ENCODE data around the gene C2CD4A. TPM values are rescaled to one million over a fixed set of nuclear protein-coding genes. Genes with fewer than 3 reads are reported as not detected.

The C2CD4A gene
- total and polyA plus RNA-seq, 9 of the 15 experiments (the other 6 are each of a cell fraction or from before 2014, with no cell fraction given): not detected

DNA sequence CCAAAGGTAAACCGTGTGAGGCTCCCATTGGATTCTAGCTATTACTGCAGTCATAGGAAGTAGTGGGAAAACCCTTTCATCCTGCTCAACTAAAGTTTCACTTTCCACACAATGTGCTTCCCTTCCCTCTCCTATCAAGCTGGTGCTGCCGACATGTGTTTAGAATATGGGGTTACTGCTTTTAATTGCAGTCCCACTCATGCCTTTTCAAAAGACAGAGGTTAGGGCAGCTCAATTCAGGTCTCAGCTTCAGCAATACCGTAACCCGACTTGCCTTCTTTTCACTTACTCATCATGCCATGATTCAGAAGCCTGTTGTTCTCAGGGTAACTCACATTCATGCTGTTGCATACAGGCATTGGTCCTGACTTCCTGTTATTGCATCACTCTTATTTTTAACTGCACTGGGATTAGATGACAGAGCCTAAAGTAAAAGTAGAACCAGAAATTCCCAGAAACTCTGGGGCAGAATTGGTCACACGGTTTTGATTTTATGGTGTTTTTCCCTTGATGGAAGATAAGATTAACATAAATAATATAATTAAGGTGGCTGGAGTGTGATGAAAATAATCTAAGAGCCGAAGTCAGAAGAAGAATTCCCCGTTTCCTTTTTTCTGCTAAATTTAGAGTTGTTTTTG lies 52.6 kb downstream of the C2CD4A start (continued):
- 0 out of 4 replicates have a peak, but pooled peaks of 1 of the 2 experiments have one; percentile 16 for TF ChIP-seq MAZ (CRISPR knock-in tag; conservative IDR thresholded peaks at IDR 0.05 in 1 of 2, IDR thresholded peaks at IDR 0.05 in 1 of 2)
- TF ChIP-seq ZBTB8A (IDR thresholded peaks at IDR 0.05; ENCODE audit: partially characterized antibody): no peak
- TF ChIP-seq, protein P1, sequence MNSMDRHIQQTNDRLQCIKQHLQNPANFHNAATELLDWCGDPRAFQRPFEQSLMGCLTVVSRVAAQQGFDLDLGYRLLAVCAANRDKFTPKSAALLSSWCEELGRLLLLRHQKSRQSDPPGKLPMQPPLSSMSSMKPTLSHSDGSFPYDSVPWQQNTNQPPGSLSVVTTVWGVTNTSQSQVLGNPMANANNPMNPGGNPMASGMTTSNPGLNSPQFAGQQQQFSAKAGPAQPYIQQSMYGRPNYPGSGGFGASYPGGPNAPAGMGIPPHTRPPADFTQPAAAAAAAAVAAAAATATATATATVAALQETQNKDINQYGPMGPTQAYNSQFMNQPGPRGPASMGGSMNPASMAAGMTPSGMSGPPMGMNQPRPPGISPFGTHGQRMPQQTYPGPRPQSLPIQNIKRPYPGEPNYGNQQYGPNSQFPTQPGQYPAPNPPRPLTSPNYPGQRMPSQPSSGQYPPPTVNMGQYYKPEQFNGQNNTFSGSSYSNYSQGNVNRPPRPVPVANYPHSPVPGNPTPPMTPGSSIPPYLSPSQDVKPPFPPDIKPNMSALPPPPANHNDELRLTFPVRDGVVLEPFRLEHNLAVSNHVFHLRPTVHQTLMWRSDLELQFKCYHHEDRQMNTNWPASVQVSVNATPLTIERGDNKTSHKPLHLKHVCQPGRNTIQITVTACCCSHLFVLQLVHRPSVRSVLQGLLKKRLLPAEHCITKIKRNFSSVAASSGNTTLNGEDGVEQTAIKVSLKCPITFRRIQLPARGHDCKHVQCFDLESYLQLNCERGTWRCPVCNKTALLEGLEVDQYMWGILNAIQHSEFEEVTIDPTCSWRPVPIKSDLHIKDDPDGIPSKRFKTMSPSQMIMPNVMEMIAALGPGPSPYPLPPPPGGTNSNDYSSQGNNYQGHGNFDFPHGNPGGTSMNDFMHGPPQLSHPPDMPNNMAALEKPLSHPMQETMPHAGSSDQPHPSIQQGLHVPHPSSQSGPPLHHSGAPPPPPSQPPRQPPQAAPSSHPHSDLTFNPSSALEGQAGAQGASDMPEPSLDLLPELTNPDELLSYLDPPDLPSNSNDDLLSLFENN (IDR thresholded peaks at IDR 0.05; ENCODE audit: low read depth in 2 of 2, low read length in 2 of 2): 0 out of 4 replicates have a peak, but pooled peaks of 1 of the 2 experiments have one; percentile 16
- no peak for TF ChIP-seq ARHGAP35 (IDR thresholded peaks at IDR 0.05; ENCODE audit: partially characterized antibody)
- TF ChIP-seq, protein P2, sequence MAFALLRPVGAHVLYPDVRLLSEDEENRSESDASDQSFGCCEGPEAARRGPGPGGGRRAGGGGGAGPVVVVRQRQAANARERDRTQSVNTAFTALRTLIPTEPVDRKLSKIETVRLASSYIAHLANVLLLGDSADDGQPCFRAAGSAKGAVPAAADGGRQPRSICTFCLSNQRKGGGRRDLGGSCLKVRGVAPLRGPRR (CRISPR knock-in tag; IDR thresholded peaks at IDR 0.05): no peak
- peak; percentile 88 for TF ChIP-seq JUN (IDR thresholded peaks at IDR 0.05; ENCODE audit: borderline replicate concordance, low read depth, low read length)
- no peak for TF ChIP-seq JUN (CRISPR knock-in tag; IDR thresholded peaks at IDR 0.05; ENCODE audit: borderline replicate concordance)
- TF ChIP-seq ZNF23 (CRISPR knock-in tag; IDR thresholded peaks at IDR 0.05): no peak
- no peak for TF ChIP-seq GABPB1 (CRISPR knock-in tag; IDR thresholded peaks at IDR 0.05)
- TF ChIP-seq RB1 (IDR thresholded peaks at IDR 0.05; ENCODE audit: low read depth): no peak
- 0 out of 2 replicates have a peak, but pooled peaks have one; percentile 45 for TF ChIP-seq BRD4 (IDR thresholded peaks at IDR 0.05)
- TF ChIP-seq DPF2 (IDR thresholded peaks at IDR 0.05): peak; percentile 45; the same call in 1 of the 2 replicates
- no peak for TF ChIP-seq MLLT1 (IDR thresholded peaks at IDR 0.05)
- TF ChIP-seq ZNF79 (CRISPR knock-in tag; IDR thresholded peaks at IDR 0.05; ENCODE audit: low read depth): no peak; the same call in 1 of the 2 replicates
- TF ChIP-seq POU5F1 (IDR thresholded peaks at IDR 0.05; ENCODE audit: borderline replicate concordance, low read depth, low read length, partially characterized antibody): no peak
- peak; percentile 47; the same call in 1 of the 2 replicates for TF ChIP-seq MAFG (tag; conservative IDR thresholded peaks at IDR 0.05)
- no peak for TF ChIP-seq HMG20B (CRISPR knock-in tag; IDR thresholded peaks at IDR 0.05)
- no peak for TF ChIP-seq NR2C2 (CRISPR knock-in tag; IDR thresholded peaks at IDR 0.05)
- TF ChIP-seq NR2C2 (tag; IDR thresholded peaks at IDR 0.05): 0 out of 2 replicates have a peak, but pooled peaks have one; percentile 51
- TF ChIP-seq ZNF408 (CRISPR knock-in tag; IDR thresholded peaks at IDR 0.05; ENCODE audit: low read depth): no peak
- no peak for TF ChIP-seq SP1 (CRISPR knock-in tag; IDR thresholded peaks at IDR 0.05)
- TF ChIP-seq EP400 (IDR thresholded peaks at IDR 0.05): peak; percentile 47; the same call in 1 of the 2 replicates
- no peak for TF ChIP-seq FOXA3 (CRISPR knock-in tag; conservative IDR thresholded peaks at IDR 0.05 in 1 of 2, IDR thresholded peaks at IDR 0.05 in 1 of 2)
- no peak for TF ChIP-seq NCOA4 (IDR thresholded peaks at IDR 0.05; ENCODE audit: partially characterized antibody)

All from K562 (cell line).